Heart left ventricle (tissue), 16 donors: Measurements from ENCODE around the gene CLIP1. TPM values are rescaled to one million over a fixed set of nuclear protein-coding genes. Genes with fewer than 3 reads are reported as not detected.

Source experiments
- ATAC-seq, 4 donors: fragments of 200-7000 bp; cut with Tn5 transposase; one replicate each; pipeline ENCODE4 v1.9.1; 2020 to 2022; ENCODE audit warnings: moderate library complexity in 4 of 4, mild to moderate bottlenecking in 3 of 4, moderate number of reproducible peaks in 1 of 4
- DNase-seq, 5 donors: peaks; one replicate each; pipeline ENCODE4 v3.0.0-alpha.2; 2020
- H3K27ac ChIP-seq, 12 donors: fragments of 200-600 bp; sonication (generic) in 4 of 12; one replicate each; pipeline versions ENCODE4 v1.5.0 to v1.8.0; 2016 to 2022; ENCODE audit warnings: mild to moderate bottlenecking in 2 of 12
- H3K27me3 ChIP-seq, 9 donors: fragments of 200-600 bp; sonication (generic) in 2 of 9; one replicate each; pipeline versions ENCODE4 v1.5.1 to v1.8.0; 2016 to 2022; ENCODE audit warnings: mild to moderate bottlenecking in 3 of 9
- H3K36me3 ChIP-seq, 9 donors: fragments of 200-600 bp; sonication (generic) in 2 of 9; one replicate each; pipeline versions ENCODE4 v1.5.0 to v1.8.0; 2018 to 2022; ENCODE audit warnings: mild to moderate bottlenecking in 2 of 9
- H3K4me1 ChIP-seq, 12 donors: fragments of 200-600 bp; sonication (generic) in 4 of 12; one replicate each; pipeline versions ENCODE4 v1.5.0 to v1.8.0; 2016 to 2022; ENCODE audit warnings: mild to moderate bottlenecking in 3 of 12
- H3K4me3 ChIP-seq, 12 donors: fragments of 200-600 bp; sonication (generic) in 4 of 12; one replicate each; pipeline versions ENCODE4 v1.5.0 to v1.8.0; 2017 to 2022; ENCODE audit warnings: mild to moderate bottlenecking in 9 of 12, moderate library complexity in 4 of 12
- H3K9me3 ChIP-seq, 12 donors: fragments of 200-600 bp; sonication (generic) in 4 of 12; one replicate each; pipeline versions ENCODE4 v1.5.0 to v1.8.0; 2016 to 2022; ENCODE audit warnings: mild to moderate bottlenecking in 1 of 12
- CTCF ChIP-seq, 12 donors: fragments of 200-600 bp; sonication (generic) in 4 of 12; IDR thresholded peaks; one replicate each; pipeline versions ENCODE4 v1.5.0 to v1.8.0; 2018 to 2022; ENCODE audit warnings: antibody characterized with exemption in 12 of 12, mild to moderate bottlenecking in 5 of 12
- POLR2A ChIP-seq, 2 donors: fragments of 450-650 bp; IDR thresholded peaks; one replicate each; pipeline ENCODE4 v1.6.1; 2017; ENCODE audit warnings: antibody characterized with exemption in 2 of 2, mild to moderate bottlenecking in 2 of 2, moderate library complexity in 2 of 2
- WGBS, 4 donors: extraction: QIAGEN DNeasy Blood & Tissue Kit in 2 of 4; methylation state at CpG; one replicate each; pipeline versions ENCODE4 v1.1.5 to v1.1.7; 2013 to 2018; 5-methylcytosine and 5-hydroxymethylcytosine counted together
- intact Hi-C, 10 donors: fragments of 100-400 bp; cut with DNase I; formaldehyde crosslinking; loops; one replicate each; pipeline versions ENCODE4 v1.11.1 to v1.14.2; 2022
- polyA plus RNA-seq, 2 donors: library from polyadenylated mRNA; stranded (reverse); fragments of 200-250 nt; gene quantifications; one replicate each; pipeline ENCODE4 v1.2.3, GENCODE V29; 2013
- total RNA-seq, 9 donors: library from RNA; depleted of rRNA in 2 of 9; stranded (reverse); fragments of >200 nt in 2 of 9; fragmentation: NEBNext Ultra II Directional in 3 of 9; extraction: Animal tissue kit (Norgen Biotek cat#: 25700) in 3 of 9; gene quantifications; one replicate each; pipeline versions ENCODE4 v1.1.0 to v1.2.4, GENCODE V29; 2016 to 2023
- donor health status: ischemic (EF 13 %, LVEDD 7.1; RV severe dilation, severe dysfunction).
- donor health status: healthy with polysubstance abuse.
- donor health status: DM: no; HTN: yes; CAD: no.
- donor health status: DM: no; HTN: no; CAD: no.
- donor health status: ischemic (EF 25% LVEDD 6.9; RV normal size, moderate dysfunction).
- donor health status: ischemic (EF 25% LVEDD 5.7; RV mildly dilated, moderate dysfunction).
- donor health status: healthy.
- donor health status: DM: yes; HTN: yes; CAD: no.
- donor health status: ischemic (EF 35%, LVEDD 5.7; RV mildly dilated, moderate dysfunction).
- donor health status: nonischemic (EF 11% LVEDD 7.7; RV severe dilation, severe dysfunction).
- donor health status: DM: yes; HTN: yes; CAD: no.
- donor health status: PGD.
- donor health status: ischemic (EF 29% LVEDD 5.4; RV normal size, mild dysfunction).
- donor health status: nonischemic (EF 23%, LVEDD 6.1; RV moderate dilation, normal function).

CLIP1 gene
- total and polyA plus RNA-seq, 11 donors: 31.9 to 173 (median 104) TPM

- Histone ChIP-seq H3K9me3 (no peaks in the 10 kb centered on the region), H3K27me3 (no peaks in the 10 kb centered on the region), H3K27ac (no peak overlapping the region), H3K4me1 (no peaks in the 10 kb centered on the region), H3K4me3 (no peak overlapping the region), H3K36me3 (peaks cover 0 to 67% (median 57%) of the 10 kb centered on the region in 9 donors)
- WGBS, 4 donors: 64 to 80% (median 72%) methylated on average over 4 of the region's 4 CpGs
- no peak for TF ChIP-seq POLR2A (IDR thresholded peaks at IDR 0.05)
- no peak for TF ChIP-seq CTCF (IDR thresholded peaks at IDR 0.05)
- intact Hi-C loops: no loop called here
- no peak for ATAC-seq
- DNase-seq: no peak
These were observed 140.4 kb downstream of the CLIP1 start for GRCh38 chr12:122282061-122282460.

GRCh38 chr12:122276242-122276641, 146.2 kb downstream of the CLIP1 start:
- no peak overlapping the region for H3K4me3 ChIP-seq
- no peaks in the 10 kb centered on the region for H3K9me3 ChIP-seq
- 82 to 84% (median 83%) methylated on average over 7 of the region's 7 CpGs for WGBS, 4 donors
- intact Hi-C loops: no loop called here
- no peak for DNase-seq
- TF ChIP-seq POLR2A (IDR thresholded peaks at IDR 0.05) (no peak), CTCF (IDR thresholded peaks at IDR 0.05) (no peak)
- H3K36me3 ChIP-seq: peaks cover 0 to 95% (median 64%) of the 10 kb centered on the region in 9 donors
- no peak for ATAC-seq
- H3K27ac ChIP-seq: no peak overlapping the region
- H3K27me3 ChIP-seq: no peaks in the 10 kb centered on the region
- H3K4me1 ChIP-seq: no peaks in the 10 kb centered on the region

GRCh38 chr12:122275459-122275858, 147.0 kb downstream of the CLIP1 start:
- Histone ChIP-seq H3K4me3 (no peak overlapping the region), H3K27me3 (no peaks in the 10 kb centered on the region), H3K4me1 (no peaks in the 10 kb centered on the region), H3K36me3 (peaks cover 0 to 94% (median 65%) of the 10 kb centered on the region in 9 donors), H3K27ac (no peak overlapping the region), H3K9me3 (no peaks in the 10 kb centered on the region)
- WGBS, 4 donors: 80 to 92% (median 89%) methylated on average over 8 of the region's 8 CpGs
- no peak for TF ChIP-seq CTCF (IDR thresholded peaks at IDR 0.05)
- no peak for TF ChIP-seq POLR2A (IDR thresholded peaks at IDR 0.05)
- intact Hi-C loops: no loop called here
- DNase-seq (no peak), ATAC-seq (no peak)

- TF ChIP-seq POLR2A (IDR thresholded peaks at IDR 0.05) (peak in 1 of 2 donors; percentile 57), CTCF (IDR thresholded peaks at IDR 0.05) (peak in 1 of 12 donors; percentile 14)
- DNase-seq: peak; percentile 95 to 98 (median 98)
- Histone ChIP-seq H3K27ac (peak within 1 kb of the TSS; percentile 39 to 95 (median 86)), H3K27me3 (no peaks in the 10 kb centered on the region), H3K4me3 (peak within 1 kb of the TSS; percentile 71 to 98 (median 86)), H3K9me3 (no peaks in the 10 kb centered on the region), H3K4me1 (peaks cover 0 to 21% (median 8%) of the 10 kb centered on the region in 12 donors), H3K36me3 (peaks cover 0 to 40% (median 32%) of the 10 kb centered on the region in 9 donors)
- intact Hi-C loops: loop anchor here in 2 of 10 donors (2.0 kb wide), 2 partner anchors 40 to 42 kb away; partner anchors contain the start of gene DIABLO (in 1 of the 2)
- ATAC-seq: peak; percentile 96 to 98 (median 98)
- WGBS, 4 donors: 0 to 1% (median 0%) methylated on average over 44 to 56 of the region's 56 CpGs
These were observed 156.1 kb downstream of the CLIP1 start, which contains the start of gene VPS33A for GRCh38 chr12:122266230-122266901. TSS of gene VPS33A (minus strand) at chr12:122266494. CDS start at chr12:122266408, 86 bp downstream.
